HG02981 (cell line): Measurements from ENCODE around the gene CTAGE8.
"Not testable (repeated sequence)": the region's sequence is repeated elsewhere in the genome, so short reads cannot be mapped to it uniquely, and the experiment has no call there.

ENCODE experiments used
- ATAC-seq: cut with Tn5 transposase; IDR thresholded peaks from one replicate; pipeline ENCODE4 v1.9.1; 2021; ENCODE audit warnings: mild to moderate bottlenecking, moderate library complexity; ENCODE audit not compliant: unreplicated experiment

Gene CTAGE8, protein sequence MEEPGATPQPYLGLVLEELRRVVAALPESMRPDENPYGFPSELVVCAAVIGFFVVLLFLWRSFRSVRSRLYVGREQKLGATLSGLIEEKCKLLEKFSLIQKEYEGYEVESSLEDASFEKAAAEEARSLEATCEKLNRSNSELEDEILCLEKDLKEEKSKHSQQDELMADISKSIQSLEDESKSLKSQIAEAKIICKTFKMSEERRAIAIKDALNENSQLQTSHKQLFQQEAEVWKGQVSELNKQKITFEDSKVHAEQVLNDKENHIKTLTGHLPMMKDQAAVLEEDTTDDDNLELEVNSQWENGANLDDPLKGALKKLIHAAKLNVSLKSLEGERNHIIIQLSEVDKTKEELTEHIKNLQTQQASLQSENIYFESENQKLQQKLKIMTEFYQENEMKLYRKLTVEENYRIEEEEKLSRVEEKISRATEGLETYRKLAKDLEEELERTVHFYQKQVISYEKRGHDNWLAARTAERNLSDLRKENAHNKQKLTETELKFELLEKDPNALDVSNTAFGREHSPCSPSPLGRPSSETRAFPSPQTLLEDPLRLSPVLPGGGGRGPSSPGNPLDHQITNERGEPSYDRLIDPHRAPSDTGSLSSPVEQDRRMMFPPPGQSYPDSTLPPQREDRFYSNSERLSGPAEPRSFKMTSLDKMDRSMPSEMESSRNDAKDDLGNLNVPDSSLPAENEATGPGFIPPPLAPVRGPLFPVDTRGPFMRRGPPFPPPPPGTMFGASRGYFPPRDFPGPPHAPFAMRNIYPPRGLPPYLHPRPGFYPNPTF

DNA sequence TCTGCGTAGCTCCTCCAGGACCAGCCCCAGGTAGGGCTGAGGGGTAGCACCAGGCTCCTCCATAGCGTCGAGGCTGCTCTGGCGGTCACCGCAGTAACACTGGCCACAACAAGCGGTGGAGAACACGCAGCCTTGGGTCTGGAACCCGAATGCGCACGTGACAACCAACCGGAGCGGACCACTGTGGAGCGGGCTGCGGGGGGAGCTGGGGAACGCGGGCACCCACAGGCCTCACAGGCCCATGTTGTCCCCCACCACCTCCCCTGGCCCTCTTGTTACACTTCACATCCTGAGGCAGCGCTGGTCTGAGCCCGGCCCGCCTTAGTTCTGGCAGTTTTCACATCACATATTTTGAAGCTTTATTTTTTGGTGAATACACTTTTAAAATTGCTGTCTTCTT, at the start of gene CTAGE8:
Gene CTAGE8, minus strand, starts transcription at position 101 of the 400 bp plus-strand sequence. Its CDS starts 38 bp downstream, at position 63.
- ATAC-seq, result not testable (repeated sequence)

DNA sequence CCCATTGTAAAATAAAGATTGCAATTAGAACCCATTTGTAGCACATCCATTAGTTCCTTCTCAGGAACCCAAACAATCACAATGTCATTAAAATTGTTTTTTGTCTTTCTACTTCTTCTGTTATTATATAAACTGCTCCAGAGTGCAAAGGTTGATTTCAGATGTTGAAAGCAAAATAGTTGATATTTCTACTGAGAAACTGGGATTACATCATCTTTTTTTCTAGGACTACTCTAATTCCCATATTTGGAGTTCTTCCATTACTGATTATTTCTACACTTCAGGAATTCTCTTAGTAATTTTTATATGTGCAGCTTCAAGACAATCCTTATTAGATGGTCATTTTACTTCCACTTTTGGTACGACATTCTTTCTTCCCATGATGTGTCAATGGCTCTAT, 48.4 kb upstream of the CTAGE8 start:
- not testable (repeated sequence) for ATAC-seq

GRCh38 chr7:144311872-144312469, 42.9 kb upstream of the CTAGE8 start, which contains the start of gene OR2A1:
Gene OR2A1, plus strand, starts transcription at chr7:144312419. Its CDS starts 5,706 bp downstream, at chr7:144318125.
- ATAC-seq, result not testable (repeated sequence)

DNA sequence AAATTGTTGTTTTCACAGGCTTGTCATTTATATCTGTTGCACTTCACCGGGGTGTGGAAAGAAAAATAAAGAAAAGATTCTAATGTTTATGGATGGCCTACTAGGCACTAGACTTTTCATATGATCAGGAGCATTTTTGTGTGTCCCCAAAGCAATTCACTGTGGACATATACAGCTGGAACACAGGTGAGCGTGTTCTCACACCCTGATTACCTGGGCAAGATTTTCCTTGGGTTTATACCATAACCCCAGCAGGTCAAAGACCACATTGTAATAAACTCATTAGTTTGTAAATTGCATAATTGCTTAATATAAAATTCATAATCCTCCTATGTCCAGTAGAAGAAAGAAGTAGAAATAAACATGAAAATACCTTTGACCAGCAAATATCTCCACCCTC, 42.1 kb upstream of the CTAGE8 start:
- ATAC-seq, result not testable (repeated sequence)

GRCh38 chr7:144309702-144310101, 40.6 kb upstream of the CTAGE8 start:
- ATAC-seq, result not testable (repeated sequence)

- not testable (repeated sequence) for ATAC-seq
These were observed 36.1 kb upstream of the CTAGE8 start for GRCh38 chr7:144305156-144305555.

- not testable (repeated sequence) for ATAC-seq
These were observed 34.5 kb upstream of the CTAGE8 start for GRCh38 chr7:144303607-144304006.

DNA sequence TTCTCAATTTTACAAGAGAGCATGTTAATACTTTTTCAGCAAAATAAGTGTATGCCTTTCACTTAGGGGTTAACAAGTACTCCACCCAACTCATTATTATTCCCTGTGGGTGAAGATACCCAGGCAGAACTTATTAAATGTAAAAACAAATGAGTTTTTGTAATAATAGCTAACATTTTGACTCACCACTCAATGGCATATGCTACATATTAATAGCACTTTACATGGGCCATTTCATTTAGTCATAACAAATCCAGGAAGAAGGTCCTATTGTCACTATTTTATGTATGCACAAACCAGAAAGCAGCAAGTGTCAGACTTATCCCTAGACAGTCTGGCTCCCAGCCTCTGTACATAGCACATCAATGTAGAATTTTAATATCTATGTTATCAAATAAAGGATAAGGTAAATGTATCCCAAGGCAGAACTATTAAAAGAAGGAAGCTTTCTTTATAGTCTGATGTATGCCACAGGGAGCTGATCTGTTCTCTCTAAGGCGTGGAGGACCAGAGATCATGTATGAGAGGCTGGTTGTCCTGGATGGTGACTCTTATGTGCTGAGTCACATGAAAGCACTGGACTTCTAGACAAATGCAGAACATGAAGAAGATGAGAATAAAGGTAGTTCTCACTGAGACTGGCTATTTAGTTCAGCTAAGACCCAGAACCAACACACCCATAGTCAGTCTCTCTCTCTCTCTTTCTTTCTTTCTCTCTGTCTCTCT, 33.7 kb upstream of the CTAGE8 start:
- not testable (repeated sequence) for ATAC-seq

DNA sequence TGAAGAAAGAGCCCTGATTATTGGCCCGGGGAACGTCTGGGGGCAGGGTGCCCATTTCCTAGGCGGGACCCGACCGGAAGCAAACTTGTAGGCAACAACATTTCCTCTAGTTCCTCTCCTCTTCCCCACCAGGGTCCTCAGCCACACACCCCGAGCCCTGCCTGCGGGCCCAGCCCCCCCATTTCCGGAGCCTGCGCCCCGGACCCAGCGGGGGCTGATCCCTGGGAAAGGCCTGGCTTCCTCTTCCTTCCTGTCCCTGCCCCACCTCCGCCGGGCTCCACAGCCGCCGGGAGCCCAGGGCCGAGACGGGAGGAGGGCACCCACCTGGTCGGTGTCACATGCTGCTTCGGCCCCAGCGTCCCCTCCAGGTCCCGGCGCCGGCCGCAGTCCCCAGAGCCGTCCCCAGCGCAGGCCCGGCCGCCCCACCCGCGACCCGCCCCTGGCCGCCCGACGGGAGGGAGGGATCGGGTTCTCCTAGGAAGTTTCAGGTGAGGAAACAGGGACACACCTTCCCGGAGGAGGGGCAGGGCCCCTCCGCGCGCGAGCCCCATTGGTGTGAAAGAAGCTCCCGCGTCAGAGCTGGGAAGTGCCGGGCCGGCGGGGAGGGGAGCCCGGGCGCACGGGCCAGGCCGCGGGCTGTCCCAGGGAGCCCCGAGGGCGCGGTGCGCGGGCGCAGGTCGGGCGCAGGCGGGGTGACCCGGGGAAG, 24.9 kb upstream of the CTAGE8 start:
- ATAC-seq, result peak; percentile 78

DNA sequence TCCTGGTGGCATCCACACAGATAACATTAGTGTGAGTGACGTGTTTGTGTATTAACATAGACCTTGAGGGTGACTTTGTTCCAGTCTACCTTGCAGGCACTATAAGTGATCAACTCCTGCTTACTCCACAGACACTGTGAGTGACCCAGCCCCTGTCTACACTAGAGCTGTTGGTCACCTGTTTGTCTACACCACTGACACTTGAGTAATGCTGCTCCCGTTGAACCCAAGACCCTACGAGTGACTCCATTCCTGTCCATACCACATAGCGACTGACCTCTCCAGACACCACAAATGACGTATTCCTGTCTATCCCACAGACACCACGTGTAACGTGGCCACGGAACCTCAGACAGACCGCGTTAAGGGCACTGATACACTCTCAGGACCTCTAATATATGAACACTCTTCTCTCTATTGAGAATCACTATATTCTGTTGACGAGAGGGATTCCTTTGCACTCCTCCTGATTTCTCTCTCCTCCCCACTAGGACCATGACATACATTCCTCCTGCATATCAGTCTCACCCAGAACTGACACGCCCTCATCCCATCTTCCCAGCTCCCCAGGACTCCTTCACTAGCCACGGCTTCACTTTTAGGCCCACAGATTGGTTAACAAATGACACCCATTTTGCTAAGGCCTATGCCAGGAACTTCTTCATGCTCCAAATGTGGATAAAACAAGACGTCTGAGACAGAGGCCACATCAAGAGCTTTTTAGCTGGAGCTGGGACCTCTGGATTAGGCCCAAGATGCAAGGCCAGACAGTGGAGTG, 23.5 kb upstream of the CTAGE8 start:
- ATAC-seq, result not testable (repeated sequence)

DNA sequence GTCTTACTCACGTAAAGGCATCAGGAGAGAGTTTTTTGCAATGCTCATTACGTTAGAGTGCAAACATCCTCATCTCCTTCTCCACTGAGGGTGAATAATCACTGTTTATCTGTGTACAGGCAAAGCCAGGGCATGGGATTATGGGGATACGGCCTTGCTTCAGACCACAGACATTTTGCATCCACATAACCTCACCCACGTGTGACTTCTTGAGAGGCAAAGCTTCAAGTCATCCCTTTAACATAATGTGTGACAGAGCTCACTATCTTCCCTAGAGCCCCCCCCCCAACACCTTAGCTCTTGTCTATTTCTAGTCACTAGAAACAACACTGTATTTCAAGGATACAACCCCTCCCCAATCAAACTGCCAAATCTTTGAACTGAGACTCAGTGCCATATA, 22.5 kb upstream of the CTAGE8 start:
- ATAC-seq, result not testable (repeated sequence)

DNA sequence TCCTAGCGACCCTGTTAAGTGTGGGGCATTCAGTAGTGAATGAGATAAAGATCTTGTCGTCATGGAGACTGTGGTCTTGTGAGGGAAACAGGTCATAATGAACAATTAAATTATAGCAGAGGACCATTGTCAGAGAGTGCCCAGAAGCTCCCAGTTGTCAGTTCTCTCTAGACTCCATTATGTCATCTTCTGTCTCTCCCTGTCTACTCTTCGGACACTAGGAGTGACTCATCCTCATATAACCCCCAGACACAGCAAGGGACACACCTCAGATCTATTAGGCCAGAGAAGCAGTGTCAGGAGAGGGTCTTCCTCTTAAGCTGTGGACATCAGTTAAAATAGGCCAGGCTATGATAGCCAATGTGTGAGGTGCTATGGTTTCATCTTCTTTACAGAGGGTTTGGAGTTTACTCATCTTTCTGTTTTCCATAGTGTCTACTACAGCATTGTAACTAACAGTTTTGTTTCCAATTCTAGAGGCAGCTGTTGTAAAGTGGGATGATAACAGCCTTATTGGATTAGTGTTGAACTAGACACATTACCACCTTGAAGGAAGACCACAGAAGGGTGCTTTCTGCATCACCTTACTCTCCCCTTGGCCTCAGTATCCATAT, 18.2 kb upstream of the CTAGE8 start:
- not testable (repeated sequence) for ATAC-seq

- not testable (repeated sequence) for ATAC-seq
These were observed 14.6 kb upstream of the CTAGE8 start for GRCh38 chr7:144283716-144284115.

- ATAC-seq, result not testable (repeated sequence)
These were observed 13.4 kb upstream of the CTAGE8 start for GRCh38 chr7:144282490-144282889.

DNA sequence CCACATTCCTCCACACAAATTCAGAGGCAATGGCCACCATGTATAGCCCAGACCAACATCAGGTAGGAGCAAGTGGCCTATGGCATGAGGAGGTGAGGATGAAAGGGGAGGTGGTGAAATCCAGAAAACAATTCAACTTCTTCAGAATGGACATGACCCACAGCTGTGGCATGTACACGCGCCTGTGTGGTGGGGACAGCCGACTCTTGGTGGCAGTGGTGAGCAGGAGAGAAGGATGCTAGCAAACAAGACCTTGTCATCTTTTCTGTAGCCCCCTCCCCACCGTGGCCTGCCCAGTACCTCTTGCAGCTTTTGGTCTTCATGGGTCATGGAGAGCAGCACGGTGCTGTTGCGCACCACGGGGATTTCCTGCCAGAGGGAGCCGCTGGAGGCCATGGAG, 12.9 kb upstream of the CTAGE8 start:
- not testable (repeated sequence) for ATAC-seq

DNA sequence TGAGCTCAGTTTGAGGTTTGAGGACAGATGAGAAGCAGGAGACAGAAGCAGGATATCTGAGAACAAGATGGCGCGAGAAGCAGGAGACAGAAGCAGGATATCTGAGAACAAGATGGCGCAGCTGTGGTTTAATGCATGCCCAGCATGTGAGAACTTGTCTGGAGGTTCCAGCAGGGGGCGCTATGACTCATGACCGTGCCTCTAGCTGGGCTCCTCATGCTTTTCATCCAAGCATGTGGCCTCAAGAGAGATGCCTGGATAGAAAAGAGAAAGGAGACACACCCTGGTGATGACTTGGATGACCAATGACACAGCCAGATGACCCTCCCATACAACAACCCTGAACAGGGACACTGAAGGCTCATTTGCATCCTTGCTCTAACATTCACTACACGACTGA, 10.9 kb upstream of the CTAGE8 start:
- ATAC-seq, result not testable (repeated sequence)

DNA sequence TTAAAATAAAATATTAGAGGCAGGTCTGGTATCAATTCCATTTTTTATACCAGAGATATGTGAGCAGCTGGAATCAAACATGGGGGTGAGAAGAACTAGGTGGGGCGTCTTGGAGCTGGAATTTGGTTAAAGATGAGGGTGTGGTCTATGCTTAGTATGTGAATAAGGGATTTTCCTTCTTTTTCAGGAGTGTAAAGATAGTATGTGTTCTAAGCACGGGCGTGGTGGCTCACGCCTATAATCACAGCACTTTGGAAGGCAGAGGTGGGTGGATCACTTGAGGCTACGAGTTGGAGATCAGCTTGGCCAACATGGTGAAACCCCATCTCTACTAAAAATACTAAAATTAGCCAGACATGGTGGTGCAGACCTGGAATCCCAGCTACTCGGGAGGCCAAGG, 6.2 kb upstream of the CTAGE8 start:
- not testable (repeated sequence) for ATAC-seq

GRCh38 chr7:144264692-144265091, 4.4 kb downstream of the CTAGE8 start, which contains the start of gene OR2A7:
Gene OR2A7, minus strand, starts transcription at chr7:144264792. Its CDS starts 5,164 bp downstream, at chr7:144259628.
- ATAC-seq, result not testable (repeated sequence)

GRCh38 chr7:144262128-144262527, 7.0 kb downstream of the CTAGE8 start:
- ATAC-seq, result not testable (repeated sequence)
